HEK293 (cell line): ENCODE measurements around the gene FMN1.

Experiments used
- CTCF ChIA-PET: fragments of 350-600 bp; formaldehyde crosslinking; extraction: SDS; loops from one replicate; lab custom pipeline; 2021; ENCODE audit warnings: antibody characterized with exemption; lab: Yijun Ruan, JAX
- POLR2A ChIA-PET: fragments of 300-600 bp; formaldehyde crosslinking; extraction: SDS; loops from one replicate; lab custom pipeline; 2020; ENCODE audit warnings: antibody characterized with exemption, inconsistent platforms; lab: Yijun Ruan, JAX
- H3K27ac ChIP-seq: fragments of 200-500 bp; sonication (Bioruptor generic); 2 replicates; pipeline ENCODE4 v1.5.1; 2014; ENCODE audit warnings: low read depth, low read length, control low read depth, inconsistent platforms; ENCODE audit errors: extremely low read depth
- H3K36me3 ChIP-seq, 2 experiments: fragments of 200-500 bp in 1 of 2; sonication (Bioruptor generic) in 1 of 2; 1 replicate in 1 of 2; 2 replicates in 1 of 2; pipeline ENCODE4 v1.5.1; 2014 to 2017; ENCODE audit warnings: inconsistent platforms in 2 of 2, low read length in 2 of 2; ENCODE audit not compliant: control insufficient read depth in 2 of 2, insufficient read depth in 1 of 2
- H3K4me1 ChIP-seq: fragments of 200-500 bp; sonication (Bioruptor generic); 2 replicates; pipeline ENCODE4 v1.5.1; 2014; ENCODE audit warnings: mild to moderate bottlenecking, low read length, inconsistent platforms; ENCODE audit not compliant: control insufficient read depth, insufficient read depth
- H3K4me3 ChIP-seq: 2 replicates; pipeline ENCODE4 v1.5.1; 2011; ENCODE audit warnings: low read depth, mild to moderate bottlenecking, control low read depth, low read length, moderate library complexity
- H3K9me3 ChIP-seq: fragments of 200-500 bp; sonication (Bioruptor generic); 2 replicates; pipeline ENCODE4 v1.5.1; 2014; ENCODE audit warnings: low read depth, low read length, inconsistent platforms; ENCODE audit not compliant: control insufficient read depth, insufficient read depth
- KLF9 ChIP-seq: fragments of 450-650 bp; formaldehyde crosslinking; IDR thresholded peaks from 2 replicates; pipeline ENCODE4 v1.5.1; 2016; ENCODE audit warnings: missing biosample characterization, missing genetic modification characterization, low read depth
- SP2 ChIP-seq: fragments of 450-650 bp; formaldehyde crosslinking; IDR thresholded peaks from 2 replicates; pipeline ENCODE4 v1.5.1; 2016; ENCODE audit warnings: missing biosample characterization, missing genetic modification characterization
- ZFHX2 ChIP-seq: fragments of 450-650 bp; formaldehyde crosslinking; conservative IDR thresholded peaks from 2 replicates; pipeline ENCODE4 v1.5.1; 2016; ENCODE audit warnings: missing biosample characterization, missing genetic modification characterization
- ZNF114 ChIP-seq: fragments of 450-650 bp; formaldehyde crosslinking; IDR thresholded peaks from 2 replicates; pipeline ENCODE4 v1.5.0; 2017; ENCODE audit warnings: missing biosample characterization, missing genetic modification characterization
- ZNF19 ChIP-seq: fragments of 450-650 bp; formaldehyde crosslinking; IDR thresholded peaks from 2 replicates; pipeline ENCODE4; 2016; ENCODE audit warnings: missing biosample characterization, missing genetic modification characterization, low read depth
- ZNF626 ChIP-seq: fragments of 450-650 bp; sonication (Bioruptor Pico); formaldehyde crosslinking; IDR thresholded peaks from 2 replicates; pipeline ENCODE4 v1.5.1; 2018; ENCODE audit warnings: missing biosample characterization, missing genetic modification characterization, inconsistent platforms
- ZNF791 ChIP-seq: fragments of 450-650 bp; formaldehyde crosslinking; IDR thresholded peaks from 2 replicates; pipeline ENCODE4 v1.5.1; 2016; ENCODE audit warnings: missing biosample characterization, missing genetic modification characterization
- TF ChIP-seq, protein P1 (sequence below): fragments of 450-650 bp; formaldehyde crosslinking; IDR thresholded peaks from 2 replicates; pipeline ENCODE4 v1.5.1; 2016; ENCODE audit warnings: missing biosample characterization, missing genetic modification characterization
- TF ChIP-seq, protein P2 (sequence below): fragments of 450-650 bp; formaldehyde crosslinking; IDR thresholded peaks from 2 replicates; pipeline ENCODE4 v1.5.1; 2016; ENCODE audit warnings: missing biosample characterization, missing genetic modification characterization

FMN1 gene

DNA sequence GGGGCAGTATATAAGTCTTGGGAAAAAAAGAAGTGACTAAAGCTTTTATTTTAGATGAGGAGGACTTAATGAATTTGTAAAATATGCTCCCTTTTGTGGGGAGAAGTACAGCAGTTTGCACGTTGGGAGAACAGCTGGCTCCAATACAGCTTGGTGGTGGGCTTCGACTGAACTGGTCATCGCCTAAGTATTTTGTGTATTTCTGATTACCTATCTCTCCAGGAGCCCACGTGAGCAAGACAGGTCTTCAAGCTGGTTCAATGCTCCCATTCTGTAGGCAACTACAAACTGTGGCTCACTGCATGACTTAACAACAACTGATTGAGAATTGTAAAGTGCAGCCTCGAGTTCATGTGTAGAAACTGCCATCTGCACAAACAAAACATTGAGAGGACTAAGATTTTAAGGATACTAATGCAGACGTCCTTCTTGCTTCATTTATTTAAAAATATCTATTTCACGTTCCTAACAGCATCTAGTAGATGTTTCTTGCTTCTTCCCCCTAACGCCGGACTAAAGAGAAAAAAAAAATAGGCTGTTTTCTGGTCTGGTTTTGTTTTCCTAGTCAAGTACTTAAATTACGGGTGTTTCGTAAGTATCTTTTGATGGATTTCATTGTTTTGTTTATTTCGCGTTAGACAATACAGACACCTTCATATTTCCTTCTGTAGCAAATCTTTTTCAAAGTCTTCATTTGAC, 478.1 kb downstream of the FMN1 start:
- TF ChIP-seq ZFHX2 (tag by site-specific recombination) (no peak), SP2 (tag by site-specific recombination) (no peak), ZNF19 (tag by site-specific recombination) (no peak), ZNF791 (tag by site-specific recombination) (no peak), ZNF626 (no peak), ZNF114 (tag by site-specific recombination) (no peak), KLF9 (tag by site-specific recombination) (no peak)
- TF ChIP-seq, protein P1, sequence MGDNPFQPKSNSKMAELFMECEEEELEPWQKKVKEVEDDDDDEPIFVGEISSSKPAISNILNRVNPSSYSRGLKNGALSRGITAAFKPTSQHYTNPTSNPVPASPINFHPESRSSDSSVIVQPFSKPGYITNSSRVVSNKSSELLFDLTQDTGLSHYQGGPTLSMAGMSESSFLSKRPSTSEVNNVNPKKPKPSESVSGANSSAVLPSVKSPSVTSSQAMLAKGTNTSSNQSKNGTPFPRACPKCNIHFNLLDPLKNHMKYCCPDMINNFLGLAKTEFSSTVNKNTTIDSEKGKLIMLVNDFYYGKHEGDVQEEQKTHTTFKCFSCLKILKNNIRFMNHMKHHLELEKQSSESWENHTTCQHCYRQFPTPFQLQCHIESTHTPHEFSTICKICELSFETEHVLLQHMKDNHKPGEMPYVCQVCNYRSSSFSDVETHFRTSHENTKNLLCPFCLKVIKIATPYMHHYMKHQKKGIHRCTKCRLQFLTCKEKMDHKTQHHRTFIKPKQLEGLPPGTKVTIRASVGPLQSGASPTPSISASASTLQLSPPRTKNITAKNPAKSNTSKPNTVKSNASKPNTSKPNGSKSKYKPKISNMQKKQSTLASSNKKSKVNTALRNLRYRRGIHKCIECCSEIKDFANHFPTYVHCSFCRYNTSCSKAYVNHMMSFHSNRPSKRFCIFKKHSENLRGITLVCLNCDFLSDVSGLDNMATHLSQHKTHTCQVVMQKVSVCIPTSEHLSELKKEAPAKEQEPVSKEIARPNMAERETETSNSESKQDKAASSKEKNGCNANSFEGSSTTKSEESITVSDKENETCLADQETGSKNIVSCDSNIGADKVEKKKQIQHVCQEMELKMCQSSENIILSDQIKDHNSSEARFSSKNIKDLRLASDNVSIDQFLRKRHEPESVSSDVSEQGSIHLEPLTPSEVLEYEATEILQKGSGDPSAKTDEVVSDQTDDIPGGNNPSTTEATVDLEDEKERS (tag by site-specific recombination): no peak
- TF ChIP-seq, protein P2, sequence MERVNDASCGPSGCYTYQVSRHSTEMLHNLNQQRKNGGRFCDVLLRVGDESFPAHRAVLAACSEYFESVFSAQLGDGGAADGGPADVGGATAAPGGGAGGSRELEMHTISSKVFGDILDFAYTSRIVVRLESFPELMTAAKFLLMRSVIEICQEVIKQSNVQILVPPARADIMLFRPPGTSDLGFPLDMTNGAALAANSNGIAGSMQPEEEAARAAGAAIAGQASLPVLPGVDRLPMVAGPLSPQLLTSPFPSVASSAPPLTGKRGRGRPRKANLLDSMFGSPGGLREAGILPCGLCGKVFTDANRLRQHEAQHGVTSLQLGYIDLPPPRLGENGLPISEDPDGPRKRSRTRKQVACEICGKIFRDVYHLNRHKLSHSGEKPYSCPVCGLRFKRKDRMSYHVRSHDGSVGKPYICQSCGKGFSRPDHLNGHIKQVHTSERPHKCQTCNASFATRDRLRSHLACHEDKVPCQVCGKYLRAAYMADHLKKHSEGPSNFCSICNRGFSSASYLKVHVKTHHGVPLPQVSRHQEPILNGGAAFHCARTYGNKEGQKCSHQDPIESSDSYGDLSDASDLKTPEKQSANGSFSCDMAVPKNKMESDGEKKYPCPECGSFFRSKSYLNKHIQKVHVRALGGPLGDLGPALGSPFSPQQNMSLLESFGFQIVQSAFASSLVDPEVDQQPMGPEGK (tag by site-specific recombination): no peak
- Histone ChIP-seq H3K36me3 (no peaks in the 10 kb centered on the region), H3K27ac (no peak overlapping the region), H3K4me3 (no peak overlapping the region), H3K9me3 (no peaks in the 10 kb centered on the region), H3K4me1 (peaks cover 2% of the 10 kb centered on the region; the same call in 1 of the 2 replicates)
- ChIA-PET POLR2A (no interaction called here), CTCF (interaction anchor here (0.7 kb wide), 3 partner anchors 120 to 281 kb away, joined by 3 to 5 read pairs (median 4); no protein-coding TSS in a partner anchor)
